Renal cortical epithelial cell (primary cell): ENCODE measurements around the gene PARS2. TPM values are rescaled to one million over a fixed set of nuclear protein-coding genes. Genes with fewer than 3 reads are reported as not detected.
"Not testable (repeated sequence)": the region's sequence is repeated elsewhere in the genome, so short reads cannot be mapped to it uniquely, and the experiment has no call there.

Experiments
- DNase-seq: peaks from one replicate; pipeline ENCODE4 v3.0.0-alpha.2; 2011; ENCODE audit warnings: low read depth
- total RNA-seq: library from RNA; depleted of rRNA; stranded (reverse); fragments of >200 nt; gene quantifications from 2 replicates; pipeline ENCODE4 v1.2.3, GENCODE V29; 2014

PARS2 gene
- total RNA-seq, 1 donor from 2014 or later: 9.2 TPM

- DNase-seq: no peak
Observed at GRCh38 chr1:54800041-54800898, 35.9 kb upstream of the PARS2 start.

- peak; percentile 61 for DNase-seq
Observed at GRCh38 chr1:54798769-54799641, 34.7 kb upstream of the PARS2 start.

- no peak for DNase-seq
Observed at GRCh38 chr1:54798206-54798605, 33.9 kb upstream of the PARS2 start.

GRCh38 chr1:54796902-54797301 lies 32.6 kb upstream of the PARS2 start:
- DNase-seq: no peak

- no peak for DNase-seq
Observed at GRCh38 chr1:54795841-54796468, 31.6 kb upstream of the PARS2 start.

- no peak for DNase-seq
Observed at GRCh38 chr1:54795356-54795665, 31.0 kb upstream of the PARS2 start.

GRCh38 chr1:54794451-54795355 lies 30.4 kb upstream of the PARS2 start:
- peak; percentile 29 for DNase-seq

- no peak for DNase-seq
Observed at GRCh38 chr1:54792686-54793282, 28.5 kb upstream of the PARS2 start.

- peak; percentile 65 for DNase-seq
Observed at GRCh38 chr1:54791880-54792522, 27.7 kb upstream of the PARS2 start.

GRCh38 chr1:54788459-54788858 lies 24.1 kb upstream of the PARS2 start:
- DNase-seq: no peak

- DNase-seq: no peak
Observed at GRCh38 chr1:54787604-54788003, 23.3 kb upstream of the PARS2 start.

GRCh38 chr1:54786778-54787177 lies 22.5 kb upstream of the PARS2 start:
- DNase-seq: no peak

- DNase-seq: no peak
Observed at GRCh38 chr1:54784066-54784465, 19.7 kb upstream of the PARS2 start.

GRCh38 chr1:54782588-54782987 lies 18.3 kb upstream of the PARS2 start:
- DNase-seq: no peak

- no peak for DNase-seq
Observed at GRCh38 chr1:54782156-54782555, 17.8 kb upstream of the PARS2 start.

GRCh38 chr1:54781023-54781723 lies 16.9 kb upstream of the PARS2 start:
- no peak for DNase-seq

GRCh38 chr1:54777431-54777830 lies 13.1 kb upstream of the PARS2 start:
- no peak for DNase-seq

- no peak for DNase-seq
Observed at GRCh38 chr1:54777011-54777410, 12.7 kb upstream of the PARS2 start.

GRCh38 chr1:54775828-54776721 lies 11.8 kb upstream of the PARS2 start:
- not testable (repeated sequence) for DNase-seq
